GM21447 (cell line): ENCODE measurements around the gene LRP8.
A peak's percentile ranks its signal among the peaks of the same experiment; 100 is the strongest.

Experiments
- ATAC-seq: cut with Tn5 transposase; IDR thresholded peaks from one replicate; pipeline ENCODE4 v1.9.1; 2021; ENCODE audit not compliant: unreplicated experiment

The LRP8 gene

DNA sequence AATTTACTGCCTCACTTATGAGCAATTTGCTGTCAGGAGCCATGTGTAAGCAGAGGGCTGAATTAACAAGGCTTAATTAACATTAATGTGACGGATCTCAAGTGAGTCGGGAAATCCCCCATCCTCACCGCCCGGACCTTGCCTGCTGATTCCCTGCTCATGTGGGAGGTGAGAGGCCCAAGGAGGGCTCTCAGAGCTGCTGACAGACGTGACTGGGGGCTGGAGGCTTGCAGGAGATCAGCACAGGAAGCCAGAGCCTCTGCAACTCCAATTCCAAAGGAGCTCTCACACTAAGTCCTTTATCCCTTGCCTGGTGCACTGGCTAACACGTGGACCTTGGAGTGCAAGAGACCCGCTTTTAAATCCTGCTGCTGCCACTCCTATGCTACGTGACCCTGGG lies 19.4 kb downstream of the LRP8 start:
- no peak for ATAC-seq

DNA sequence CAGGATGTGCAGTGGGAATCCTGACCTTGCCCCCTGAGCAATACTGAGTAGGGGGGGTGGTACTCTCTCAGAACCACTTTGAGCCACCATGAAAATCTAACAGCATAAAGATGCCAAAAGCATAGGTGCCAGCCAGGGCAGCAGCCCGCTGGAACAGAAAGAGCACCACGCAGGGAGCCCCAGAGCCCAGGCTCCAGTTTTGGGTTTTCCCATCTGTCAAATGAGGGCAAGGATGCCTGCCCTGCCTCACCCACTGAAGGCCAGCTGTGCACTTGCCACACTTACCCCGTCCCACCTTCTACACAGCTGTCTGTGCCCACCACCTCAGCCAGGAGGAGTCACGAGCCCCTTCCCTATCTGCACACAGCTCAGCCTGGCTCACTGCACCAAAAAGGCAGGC lies 20.8 kb downstream of the LRP8 start:
- no peak for ATAC-seq

DNA sequence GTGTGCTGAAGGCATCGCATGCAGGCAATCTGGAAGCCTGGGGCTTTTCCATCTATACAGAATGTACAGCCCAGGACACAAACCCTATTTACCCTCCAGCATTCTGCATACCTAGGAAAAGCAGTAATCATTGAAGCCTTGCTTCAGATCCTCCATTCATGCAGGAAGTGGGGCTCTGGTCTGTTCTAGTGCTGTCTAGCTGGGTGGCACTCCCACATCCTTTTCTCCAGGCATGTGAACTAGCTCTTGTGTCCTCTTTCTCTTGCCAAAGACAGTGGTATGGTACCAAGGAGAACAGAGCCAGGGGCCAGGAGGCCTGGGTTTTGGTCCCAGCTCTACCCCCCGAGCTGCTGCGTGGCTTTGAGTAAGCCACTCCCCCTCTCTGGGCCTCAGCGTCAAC lies 21.7 kb downstream of the LRP8 start:
- no peak for ATAC-seq

DNA sequence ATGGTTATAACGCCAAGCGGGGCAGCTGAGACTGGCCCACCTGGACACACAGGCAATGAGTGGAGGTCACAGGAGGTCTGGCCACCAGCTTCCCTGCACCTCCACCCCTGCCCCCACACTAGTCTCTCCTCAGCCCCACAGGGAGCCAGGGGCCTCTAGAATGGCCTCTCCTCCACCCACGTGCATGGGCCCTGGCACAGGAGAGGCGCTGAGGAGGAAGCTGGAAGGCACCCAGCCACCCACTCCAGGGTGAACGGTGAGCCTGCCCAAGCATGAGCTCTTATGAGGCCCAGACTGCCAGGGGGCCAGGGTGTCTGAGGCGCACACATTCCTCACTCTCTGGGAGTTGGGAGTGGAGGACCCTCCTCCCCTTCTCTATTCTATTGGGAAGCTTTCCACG lies 22.2 kb downstream of the LRP8 start:
- ATAC-seq: no peak

DNA sequence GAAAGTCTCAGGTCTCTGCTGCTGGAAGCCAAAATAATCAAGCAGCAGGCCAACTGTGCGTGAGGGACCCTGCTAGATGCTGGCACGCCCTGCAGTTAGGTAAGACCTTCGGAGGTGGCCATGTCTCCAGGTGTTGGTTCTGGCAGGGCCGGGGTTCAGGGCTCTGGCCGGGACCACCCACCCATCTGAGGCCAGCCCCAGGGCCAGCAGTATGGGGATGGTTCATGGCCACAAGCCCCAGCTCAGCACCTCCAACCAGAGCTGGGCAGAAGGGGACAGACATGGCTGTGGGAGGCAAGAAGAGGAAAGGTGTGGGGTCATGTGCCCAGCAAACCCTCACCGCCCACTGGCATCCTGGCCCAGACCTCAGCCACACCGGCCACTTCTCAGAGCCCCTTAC lies 23.3 kb downstream of the LRP8 start:
- no peak for ATAC-seq

DNA sequence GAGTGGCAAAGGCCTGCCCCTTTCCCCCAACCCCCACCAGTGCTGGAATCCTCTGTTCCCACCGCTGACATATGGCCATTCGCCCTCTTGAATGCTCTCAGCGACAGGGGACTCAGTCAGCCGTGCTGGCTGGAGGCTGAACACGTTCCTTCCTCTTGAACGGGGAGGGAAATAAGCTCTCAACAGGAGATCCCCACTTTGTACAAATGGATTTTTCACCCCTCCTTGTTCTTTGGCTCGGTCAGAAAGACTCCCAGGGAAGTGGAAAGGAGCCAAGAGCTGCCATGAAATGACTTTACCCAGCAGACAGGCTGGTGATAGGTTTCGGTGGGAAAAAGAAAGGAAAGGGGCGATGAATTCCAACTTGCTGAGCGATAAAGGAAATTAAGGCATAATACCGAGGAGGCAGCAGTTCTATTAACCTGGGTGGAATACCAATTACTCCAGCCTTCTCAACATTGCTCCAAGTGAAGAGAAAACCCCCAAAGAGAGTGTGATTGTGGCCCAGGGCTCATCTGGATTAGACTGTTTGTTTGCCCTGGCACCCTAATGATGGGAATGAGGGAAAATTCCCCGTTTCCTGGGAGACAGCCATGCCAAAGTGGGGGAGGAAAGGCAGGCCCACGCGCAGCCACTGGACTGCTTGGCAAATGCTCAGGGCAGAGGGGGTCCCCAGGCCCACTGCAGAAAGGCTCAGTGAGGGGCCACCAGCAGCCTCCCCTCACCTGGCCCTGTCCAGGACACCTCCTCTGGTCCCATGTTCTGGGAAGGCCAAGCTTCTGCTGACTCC lies 23.9 kb downstream of the LRP8 start:
- no peak for ATAC-seq

DNA sequence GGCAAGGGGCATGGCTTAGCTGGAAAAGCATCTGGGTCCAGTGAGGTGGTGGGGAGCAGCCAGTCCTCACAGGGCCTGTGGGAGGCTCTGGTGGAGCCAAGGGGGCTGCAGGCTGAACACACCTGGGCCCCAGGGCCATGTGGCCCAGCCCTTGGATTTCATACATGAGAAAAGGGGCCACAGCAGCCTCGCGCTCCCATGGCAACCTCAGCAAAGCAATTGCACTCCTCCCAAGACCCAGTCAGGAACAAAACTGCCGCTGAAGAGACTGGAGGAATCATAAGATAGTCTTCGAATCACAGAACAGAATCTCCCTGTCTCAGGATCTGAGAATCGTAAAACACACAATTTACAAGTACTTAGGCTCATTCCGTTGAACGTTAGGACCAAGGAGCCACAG lies 24.6 kb downstream of the LRP8 start:
- no peak for ATAC-seq

DNA sequence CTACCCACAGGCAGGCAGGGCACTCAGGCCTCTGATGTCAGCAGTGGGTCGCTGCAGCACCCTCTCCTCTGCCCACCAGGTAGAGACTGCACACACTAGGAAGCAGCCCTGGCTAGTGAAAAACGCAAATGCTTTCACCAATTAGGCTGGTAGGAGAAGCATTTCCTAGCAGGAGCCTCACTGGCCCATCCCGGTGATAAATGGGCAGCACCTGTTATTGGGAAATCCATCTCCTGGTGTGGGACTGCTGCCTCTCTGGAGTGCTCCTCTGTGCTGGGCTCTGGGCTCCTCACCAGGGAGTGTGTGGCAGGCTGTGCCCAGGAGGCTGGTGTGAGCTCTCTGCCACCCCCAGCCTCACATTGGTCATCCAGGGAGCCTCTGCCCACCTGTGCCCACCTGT lies 28.6 kb downstream of the LRP8 start:
- ATAC-seq: no peak

DNA sequence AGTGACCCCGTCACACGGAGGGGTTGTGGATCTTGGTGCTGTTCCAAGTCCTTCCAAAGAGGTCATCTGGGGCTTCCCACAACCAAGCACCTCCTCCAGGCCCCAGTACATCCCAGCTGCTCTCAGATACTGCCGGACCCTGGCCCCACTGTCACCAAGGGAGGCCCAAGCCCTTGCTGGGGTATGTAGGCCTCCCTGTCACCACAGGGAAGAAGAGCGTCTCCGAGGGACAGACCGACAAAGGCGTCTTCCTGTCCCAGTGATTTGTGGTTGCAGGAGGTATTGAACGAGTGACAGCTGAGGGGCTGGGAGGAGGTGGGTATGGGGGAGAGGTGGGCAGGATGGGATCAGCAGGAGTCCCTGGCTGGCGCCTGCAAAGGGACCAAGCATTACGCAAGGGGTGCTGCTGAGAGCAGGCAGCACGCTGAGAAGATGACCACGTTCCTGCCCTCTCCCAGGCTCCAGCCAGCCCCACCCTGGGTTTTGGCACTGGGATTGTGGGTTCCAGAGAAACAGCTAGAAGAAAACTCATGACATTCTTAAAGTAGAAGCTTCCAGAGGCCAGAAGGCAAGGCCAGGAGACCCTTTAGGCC lies 29.7 kb downstream of the LRP8 start:
- ATAC-seq: no peak

DNA sequence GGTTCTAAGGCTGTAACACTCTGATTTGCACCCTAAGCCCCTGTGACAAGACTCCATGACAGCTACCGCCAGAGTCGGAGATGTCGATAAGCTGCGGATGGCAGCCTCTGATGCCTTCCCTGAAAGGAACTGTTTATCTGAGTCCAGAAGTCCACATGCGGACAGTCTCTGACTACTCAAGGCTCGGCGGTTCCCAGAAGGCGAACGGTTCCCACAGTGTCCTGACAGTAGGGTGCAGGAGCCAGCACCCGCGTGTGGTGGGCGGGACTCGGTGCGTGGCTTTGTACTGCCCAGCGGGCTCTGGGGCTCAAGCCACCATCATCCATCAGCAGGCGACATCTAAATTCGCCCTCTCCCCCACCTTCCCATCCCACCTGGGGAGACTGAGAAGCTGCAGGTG lies 30.7 kb downstream of the LRP8 start:
- ATAC-seq: no peak

DNA sequence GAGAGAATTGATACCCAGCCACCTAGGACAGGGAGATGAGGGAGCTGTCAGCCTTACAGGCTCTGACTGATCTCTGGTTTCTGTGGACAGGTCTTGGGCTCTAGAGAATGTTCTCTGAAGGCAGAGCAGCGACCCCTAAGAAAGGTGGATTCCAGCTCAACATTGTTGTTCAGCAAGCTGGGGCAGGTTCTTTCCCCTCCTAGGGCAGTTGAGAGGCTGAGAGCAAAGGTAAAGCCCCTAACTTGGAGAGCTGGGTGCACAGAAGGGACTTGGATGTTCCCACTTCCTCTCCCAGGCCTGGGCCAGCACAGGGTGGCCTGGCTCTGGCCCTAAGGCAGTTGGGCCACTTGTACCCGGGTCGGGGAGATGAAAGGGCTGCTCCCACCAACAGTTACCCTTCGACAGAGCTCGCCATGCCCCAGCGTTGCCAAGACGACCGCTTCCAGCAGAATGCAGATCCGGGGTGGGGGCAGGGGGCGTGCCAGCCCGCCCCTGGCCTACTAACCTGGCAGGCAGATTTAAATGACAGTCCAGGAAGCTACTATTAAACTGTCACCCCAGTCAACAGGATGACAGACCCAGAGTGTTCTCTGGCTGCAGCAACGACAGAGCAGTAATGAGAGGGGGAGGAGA lies 31.6 kb downstream of the LRP8 start:
- no peak for ATAC-seq

DNA sequence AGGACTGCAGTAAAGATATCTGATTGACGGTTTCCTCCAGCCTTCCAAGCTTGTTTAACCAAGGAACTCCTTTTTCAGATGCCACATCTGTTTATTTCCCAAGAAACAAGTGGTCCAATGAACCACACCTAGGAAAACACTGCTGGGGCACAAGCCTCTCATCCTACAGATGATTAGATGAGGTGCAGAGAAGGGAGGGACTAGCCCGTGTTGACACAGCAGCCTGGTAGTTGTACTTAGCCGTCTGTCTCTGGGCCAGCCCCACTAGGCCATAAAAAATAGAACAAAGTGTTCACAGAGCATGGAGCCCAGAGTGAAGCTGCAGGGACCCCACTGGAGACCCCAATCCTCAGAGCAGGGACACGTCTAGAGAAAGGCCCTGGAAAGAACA lies 32.1 kb downstream of the LRP8 start:
- no peak for ATAC-seq

DNA sequence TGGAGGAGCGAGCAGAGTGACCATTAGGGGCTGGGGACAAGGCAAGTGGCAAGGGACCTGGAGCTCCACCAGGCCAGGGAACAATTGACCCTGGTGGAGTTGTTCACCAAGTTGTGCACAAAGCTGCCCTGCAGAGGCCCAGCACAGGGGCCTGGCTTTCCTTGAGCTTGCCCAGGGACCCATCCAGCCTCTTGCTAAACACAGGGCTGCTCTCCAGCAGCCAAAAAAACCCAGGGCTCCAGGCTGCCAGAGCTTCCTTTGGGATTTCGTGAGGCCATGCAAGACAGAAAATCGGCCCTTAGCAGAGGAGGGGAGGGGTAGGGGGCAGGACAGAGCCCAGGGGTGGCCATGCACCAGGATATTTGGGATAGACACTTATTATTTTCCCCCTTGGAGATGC lies 32.6 kb downstream of the LRP8 start:
- ATAC-seq: no peak

DNA sequence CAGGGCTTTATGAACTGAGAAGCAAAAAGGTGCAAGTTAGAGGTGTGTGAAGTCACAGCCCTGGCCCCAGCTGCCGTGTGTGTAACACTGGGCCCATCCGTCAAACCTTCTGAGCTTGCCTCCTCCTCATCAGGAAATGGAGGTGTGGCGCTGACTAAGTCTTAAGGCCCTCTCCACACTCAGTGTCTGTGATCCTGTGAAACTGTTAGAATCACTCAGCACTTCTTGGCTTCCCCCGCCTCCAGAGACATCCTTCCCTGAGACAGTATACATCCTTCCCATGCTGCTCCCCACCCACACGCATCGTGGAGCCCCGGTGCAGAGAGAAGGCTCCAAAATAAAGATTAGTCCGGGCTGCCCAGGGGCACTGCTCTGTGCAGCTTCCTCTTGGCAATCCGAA lies 33.3 kb downstream of the LRP8 start:
- no peak for ATAC-seq

DNA sequence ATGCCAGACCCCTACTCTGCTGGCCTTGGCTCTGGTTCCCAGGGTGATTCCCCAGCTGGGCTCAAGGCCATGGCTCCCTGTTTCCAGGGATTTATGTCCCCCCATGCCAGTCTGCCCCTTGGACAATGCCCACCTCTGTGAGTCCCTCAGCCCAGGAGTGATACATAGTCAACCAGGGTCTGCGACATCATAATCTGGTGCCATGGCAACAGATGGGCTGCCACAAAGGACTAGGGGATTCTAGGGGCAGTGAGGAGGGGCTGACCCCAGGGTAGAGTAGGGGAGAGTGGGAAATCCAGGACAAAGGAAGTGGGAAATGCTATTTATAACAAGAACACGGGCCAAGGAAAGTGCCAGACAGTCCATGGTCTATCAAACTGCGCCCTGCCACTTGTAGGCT lies 33.8 kb downstream of the LRP8 start:
- no peak for ATAC-seq

DNA sequence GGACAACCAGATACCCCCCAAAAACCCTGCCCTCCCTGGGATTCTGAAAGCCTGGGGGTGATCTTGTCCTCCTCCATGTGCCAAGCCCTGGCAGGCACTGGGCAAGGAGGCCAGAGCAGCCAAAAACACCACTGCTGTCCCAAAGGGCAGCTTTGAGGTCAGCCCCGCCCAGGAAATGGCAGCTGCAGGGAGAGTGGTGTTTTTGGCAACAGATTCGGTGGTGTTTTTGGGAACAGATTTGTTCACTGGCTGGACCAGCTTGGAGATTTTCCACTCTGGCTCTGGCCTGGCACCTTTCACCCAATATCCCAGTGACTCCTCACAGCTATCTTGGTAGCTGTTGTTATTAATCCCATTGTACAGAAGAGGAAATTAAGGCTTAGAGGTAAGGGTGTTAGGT lies 34.7 kb downstream of the LRP8 start:
- ATAC-seq: no peak

DNA sequence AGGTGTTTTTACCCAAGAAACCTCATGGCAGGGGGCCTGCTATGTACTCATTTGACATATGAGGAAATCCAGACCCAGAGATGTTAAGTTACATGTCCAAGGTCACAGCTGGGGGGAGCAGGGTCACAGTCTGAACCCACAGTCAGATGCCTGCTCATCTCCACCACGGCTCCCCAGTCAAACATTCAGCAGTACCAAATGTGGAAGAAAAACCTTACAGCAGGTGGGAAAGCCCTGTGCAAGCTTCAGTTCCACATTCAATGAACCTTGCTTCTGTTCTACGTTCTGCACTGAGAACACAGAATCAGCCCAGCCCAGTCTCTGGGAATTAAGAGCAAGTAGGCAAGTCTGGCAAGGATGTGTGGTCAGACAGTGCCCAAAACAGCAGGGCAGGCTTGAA lies 35.2 kb downstream of the LRP8 start:
- peak; percentile 65 for ATAC-seq

DNA sequence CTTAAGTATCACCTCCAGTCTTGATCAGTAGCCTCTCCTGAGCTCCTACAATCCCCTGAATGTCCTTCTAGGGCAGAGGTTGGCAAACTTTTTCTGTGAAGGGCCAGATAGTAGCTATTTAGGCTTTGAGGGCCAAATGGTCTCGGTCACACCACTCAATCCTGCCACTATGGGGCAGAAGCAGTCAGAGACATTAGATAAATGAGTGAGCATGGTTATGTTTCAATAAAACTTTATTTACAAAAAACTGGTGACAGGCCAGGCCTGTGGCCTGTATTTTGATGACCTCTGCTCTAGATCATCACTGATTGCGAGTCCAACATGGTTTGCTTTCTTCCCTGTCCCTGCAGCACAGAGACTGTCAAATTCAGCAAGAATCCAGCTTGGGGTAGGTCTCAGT lies 36.3 kb downstream of the LRP8 start:
- ATAC-seq: no peak

DNA sequence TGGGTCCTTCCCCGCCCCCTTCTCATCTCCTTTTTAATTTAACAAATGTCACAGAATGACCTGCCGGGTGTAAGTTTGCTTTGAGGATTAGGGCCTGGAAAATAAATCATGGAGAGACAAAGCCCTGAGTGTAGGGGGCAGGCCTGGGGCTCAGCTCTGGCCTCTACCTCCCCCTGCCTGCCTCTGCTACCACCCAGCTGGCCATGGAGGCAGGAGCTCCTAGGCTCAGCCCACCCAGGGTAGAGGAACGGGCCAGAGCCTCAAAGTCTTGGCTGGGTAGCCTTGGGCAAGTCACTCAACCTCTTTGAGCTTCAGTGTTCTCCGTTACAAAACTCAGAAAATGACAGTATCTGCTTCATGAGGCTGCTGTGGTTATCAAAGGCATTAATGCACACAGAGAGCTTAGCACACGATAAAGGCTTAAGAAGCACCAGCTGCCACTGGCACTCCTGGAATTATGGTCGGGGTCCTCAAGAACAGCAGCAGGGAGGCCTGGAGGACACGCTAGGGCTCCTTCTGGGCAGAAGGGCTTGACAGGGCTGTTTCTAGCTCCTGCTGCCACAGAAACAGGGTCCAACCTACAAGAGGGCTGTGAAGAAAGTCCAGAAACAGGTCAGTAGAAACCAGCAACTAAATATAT lies 39.0 kb downstream of the LRP8 start:
- ATAC-seq: no peak

DNA sequence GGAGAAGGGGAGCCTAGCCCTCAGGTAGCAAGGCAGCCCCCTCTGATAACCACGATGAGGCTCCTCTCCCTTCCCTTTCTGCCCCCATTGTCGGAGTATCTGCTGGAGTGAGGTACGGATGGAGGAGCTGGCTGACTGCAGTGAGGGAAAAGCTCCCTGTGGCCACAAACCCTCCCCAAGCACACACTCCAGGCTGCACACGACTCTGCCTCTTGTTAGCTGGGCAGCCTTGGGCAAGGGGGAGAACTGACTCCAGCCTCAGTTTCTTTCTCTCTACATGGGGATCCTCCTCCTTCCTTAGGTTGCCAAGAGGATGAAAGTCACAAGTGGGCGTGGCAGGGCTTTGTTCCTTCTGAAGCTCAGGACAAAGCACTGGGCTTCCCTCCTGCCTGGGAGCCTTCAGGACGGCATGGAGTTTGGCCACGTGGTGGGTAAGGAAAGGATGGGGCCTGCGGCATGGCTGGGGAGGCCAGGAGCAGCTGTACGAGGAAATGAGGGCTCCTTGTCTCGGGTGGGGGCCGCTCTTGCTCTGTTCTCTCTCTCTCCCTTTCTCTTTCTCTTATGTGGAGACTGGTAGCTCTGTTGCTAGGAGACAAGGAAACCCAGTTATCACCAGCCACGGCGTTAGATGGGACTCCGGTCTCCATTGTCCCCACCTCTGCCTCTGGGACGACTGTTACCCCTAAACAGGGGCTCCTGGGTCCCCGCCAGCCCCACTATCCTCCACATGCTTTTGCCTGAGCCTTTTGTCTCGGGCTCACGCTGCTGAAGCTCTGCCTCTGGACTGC lies 39.7 kb downstream of the LRP8 start:
- ATAC-seq: no peak

DNA sequence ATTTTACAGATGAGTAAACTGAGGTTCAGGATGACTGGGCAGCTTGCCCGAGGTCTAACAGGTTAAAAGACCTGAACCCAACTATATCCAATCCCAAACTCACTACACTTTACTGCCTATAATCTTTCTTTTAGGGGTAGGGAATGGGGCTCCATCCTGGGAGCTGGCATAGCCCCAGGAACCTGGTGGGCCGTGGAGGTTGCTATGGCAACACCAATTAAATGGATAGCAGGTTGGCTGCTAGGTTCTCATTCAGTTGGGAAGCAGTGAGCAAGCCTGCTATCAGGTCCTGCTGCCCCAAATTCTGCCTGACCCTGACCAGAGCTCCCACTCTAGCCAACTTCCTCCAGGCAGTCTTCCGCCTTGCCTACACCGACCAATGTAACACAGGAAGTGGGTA lies 40.9 kb downstream of the LRP8 start:
- ATAC-seq: no peak
